8988T (cell line): Measurements from ENCODE around the gene LRP1B.
"Not testable (repeated sequence)": the region's sequence is repeated elsewhere in the genome, so short reads cannot be mapped to it uniquely, and the experiment has no call there.

Source experiments
- DNase-seq: peaks from one replicate; pipeline ENCODE4 v3.0.0; 2011

Gene LRP1B

DNA sequence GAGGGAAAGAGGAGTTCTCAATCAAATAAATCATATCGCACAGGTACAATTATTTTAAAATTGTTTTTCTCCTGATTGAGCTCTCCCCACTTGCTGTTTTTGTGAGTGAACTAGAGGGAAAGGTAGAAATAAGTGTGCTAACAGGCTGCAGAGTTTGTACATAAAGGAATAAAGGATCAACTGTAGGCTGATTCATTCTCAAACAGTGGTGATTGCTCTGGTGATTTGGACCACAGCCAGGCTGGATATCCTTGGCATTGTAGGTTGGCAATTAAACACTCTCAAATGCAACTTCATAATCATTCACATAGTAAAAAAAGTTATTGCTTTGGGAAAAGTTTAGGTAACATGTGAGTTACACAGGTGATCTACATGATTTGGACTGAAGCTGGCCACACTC lies 29.8 kb downstream of the LRP1B start:
- DNase-seq: no peak

GRCh38 chr2:142100139-142100873 lies 30.5 kb downstream of the LRP1B start:
- DNase-seq: no peak

- DNase-seq: no peak
Measured at GRCh38 chr2:142097711-142098110, 33.1 kb downstream of the LRP1B start.

GRCh38 chr2:142095647-142096046 lies 35.2 kb downstream of the LRP1B start:
- no peak for DNase-seq

GRCh38 chr2:142094233-142094632 lies 36.6 kb downstream of the LRP1B start:
- DNase-seq: no peak

DNA sequence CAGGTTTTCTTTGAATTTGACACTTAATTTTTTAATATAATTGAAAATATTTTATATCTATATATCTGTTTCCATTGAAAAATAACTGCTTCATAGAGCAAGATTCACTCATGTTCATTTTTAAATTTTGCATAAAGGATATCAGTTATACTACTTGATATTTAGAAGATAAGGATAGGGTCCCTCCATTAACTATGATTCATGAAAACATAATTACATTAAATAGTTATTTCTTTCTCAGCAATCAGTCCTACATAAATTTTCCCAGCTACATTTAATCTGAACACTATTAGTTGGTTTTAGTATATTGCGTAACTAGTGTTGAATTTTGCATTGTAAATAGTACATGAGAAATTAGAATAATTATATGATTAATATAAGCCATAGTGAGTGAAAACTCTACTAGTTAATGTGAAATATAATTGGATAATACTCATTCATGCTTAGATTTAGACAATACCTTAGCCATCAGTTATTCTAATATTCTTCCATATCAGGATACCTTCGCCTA lies 42.7 kb downstream of the LRP1B start:
- no peak for DNase-seq

DNA sequence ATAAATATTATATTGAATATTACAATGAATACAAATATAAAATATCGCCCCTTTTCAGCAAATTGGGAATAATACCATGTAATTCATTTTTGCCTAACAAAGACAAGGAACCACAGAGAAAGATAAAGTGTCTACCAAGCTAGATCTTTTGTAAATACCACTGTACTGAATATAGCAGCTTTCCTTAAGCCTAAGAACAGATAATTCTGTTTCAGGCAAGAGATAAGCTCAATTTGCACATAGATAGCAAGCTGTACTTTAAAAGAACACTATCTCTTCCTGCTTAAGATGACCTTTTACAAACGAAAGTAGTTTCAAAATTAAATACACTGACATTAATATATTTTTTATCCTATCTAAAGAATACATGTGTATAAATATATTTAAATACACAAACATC lies 43.2 kb downstream of the LRP1B start:
- not testable (repeated sequence) for DNase-seq

DNA sequence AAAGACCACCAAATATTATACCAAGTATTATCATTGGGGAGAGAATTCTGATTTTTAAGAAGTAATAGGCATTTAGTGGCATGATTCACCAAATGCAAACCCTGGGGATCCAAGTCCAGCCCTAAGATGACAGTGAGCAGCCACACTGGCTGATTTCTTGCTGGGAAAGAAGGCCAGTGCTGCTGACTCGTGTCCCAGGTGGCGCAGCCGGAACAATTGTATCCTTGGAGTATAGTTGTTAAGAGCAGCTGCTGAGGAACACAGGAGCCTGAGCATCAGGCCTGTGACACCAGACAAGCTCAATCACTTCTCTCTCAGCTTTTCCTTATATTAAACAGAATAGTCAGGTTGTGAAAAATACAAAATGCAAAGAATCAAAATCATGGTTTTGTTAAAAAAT lies 48.4 kb downstream of the LRP1B start:
- no peak for DNase-seq

- DNase-seq: no peak
Measured at GRCh38 chr2:142076317-142076716, 54.5 kb downstream of the LRP1B start.

DNA sequence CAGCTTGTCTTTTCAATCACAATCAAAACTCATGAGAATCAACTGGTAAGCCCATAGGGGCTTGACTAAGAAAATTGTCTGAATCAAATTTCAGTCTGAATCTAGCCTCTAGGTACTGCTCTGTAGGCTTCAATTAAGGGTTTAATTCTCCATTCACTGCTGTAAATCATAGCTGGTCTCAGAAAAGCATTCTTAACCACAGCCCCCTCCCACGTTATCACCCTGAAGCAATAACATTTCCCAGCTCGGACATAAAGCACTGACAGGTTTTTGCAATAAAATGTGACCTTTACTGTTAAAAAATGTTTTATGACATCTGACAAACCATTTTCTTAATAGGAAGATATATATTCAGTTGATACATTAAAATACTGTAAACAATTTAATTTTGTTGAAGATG lies 55.0 kb downstream of the LRP1B start:
- DNase-seq: no peak

GRCh38 chr2:142069251-142069888 lies 61.4 kb downstream of the LRP1B start:
- DNase-seq: no peak

DNA sequence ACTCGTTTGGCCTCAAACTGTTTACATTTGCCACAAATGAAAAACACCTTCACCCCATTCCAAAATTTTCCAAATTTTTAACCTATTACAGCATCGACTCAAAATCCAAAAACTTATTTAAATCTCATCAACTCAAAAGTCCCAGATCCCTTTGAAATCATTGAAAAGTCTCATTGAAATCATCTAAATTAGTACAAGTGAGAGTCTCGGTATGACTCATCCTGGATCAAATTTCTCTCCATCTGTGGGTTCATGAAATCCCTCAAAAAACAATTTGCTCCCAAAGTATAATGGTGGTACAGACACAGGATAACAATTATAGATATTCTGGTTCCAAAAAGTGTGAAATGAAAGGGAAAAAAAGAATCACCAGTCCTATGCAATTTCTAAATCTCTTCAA lies 65.1 kb downstream of the LRP1B start:
- no peak for DNase-seq

- no peak for DNase-seq
Measured at GRCh38 chr2:142065156-142065555, 65.7 kb downstream of the LRP1B start.

- no peak for DNase-seq
Measured at GRCh38 chr2:142061733-142062132, 69.1 kb downstream of the LRP1B start.

DNA sequence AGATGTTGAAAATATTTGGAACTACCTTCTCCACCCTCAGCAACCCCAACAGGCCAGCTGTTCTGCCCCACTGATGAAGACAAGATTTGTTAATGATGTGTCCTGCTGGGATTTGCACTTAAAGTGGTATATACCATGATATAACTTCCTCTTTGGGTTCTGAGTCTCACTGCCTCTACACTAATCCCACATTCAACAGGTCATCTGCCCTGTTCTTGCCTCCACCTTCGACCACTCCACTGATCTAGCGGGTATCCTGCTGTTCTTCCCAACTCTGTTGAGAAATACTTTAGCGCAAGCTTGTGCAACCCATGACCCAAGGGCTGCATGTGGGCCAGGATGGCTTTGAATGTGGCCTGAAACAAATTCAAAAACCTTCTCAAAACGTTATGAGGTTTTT lies 72.7 kb downstream of the LRP1B start:
- no peak for DNase-seq

DNA sequence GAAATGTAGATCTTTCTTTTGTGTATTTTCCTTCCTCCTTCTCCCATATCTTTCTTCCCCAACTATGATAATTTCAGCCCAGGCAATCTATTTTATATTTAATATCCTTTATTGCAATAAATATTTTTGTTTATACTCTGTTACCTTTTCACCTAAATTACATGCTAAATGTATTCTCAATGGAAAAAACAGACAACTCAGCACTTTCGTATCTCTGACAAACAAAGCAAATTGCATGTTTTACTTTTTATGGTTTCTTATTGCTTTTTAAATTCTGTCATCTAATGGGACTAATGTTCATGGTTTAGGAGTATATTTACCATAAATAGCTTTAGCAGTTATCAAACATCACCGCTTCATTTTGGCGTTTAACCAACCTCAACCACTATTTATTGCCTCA lies 74.0 kb downstream of the LRP1B start:
- DNase-seq: no peak

DNA sequence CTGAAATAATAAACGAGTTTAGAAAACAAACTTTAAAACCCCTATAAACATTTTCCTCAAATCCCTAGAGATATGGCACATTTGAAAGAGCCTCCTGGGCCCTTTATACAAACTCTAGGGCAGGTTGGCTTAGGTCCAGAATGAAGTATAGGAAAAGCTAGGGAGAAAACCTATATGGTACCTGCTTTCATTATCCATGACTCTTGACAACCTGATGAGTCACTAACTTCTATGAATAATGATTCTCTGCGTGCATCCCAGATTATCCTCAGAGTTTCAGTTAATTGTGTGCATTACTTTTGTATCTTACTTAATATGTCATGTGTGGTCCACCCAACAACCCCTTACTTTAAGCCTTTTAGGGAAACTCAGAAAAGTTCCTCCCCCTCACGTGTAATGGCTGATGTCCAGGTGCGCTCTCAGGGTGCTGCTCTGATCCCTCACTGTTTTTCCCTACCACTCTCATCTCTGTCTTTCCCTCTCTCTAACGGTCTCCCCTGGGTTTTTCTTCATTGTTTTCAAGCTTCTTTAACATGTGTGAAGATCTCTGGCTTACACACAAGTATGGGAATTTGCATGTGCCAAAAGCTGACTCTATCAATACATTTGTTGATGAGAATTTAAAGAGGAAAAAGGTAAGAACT lies 78.5 kb downstream of the LRP1B start:
- DNase-seq: no peak

DNA sequence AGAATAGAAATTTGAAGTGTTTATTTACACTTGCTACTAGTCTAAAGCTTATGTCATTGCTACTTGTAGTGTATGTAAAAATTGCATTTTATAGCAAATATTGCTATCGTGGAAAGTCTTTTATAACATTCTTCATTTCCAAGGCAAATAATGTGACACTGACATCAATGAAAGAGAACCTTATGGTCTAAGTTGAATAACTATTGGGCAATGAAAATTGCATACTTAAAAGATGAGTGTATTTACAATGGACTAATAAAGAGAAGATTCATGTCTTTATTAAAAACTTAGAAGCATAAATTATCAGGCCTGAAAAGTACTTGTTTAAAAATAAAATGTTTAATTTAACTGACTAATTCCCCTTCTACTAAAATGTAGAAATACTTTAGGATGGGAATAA lies 82.2 kb downstream of the LRP1B start:
- no peak for DNase-seq

GRCh38 chr2:142045641-142046040 lies 85.2 kb downstream of the LRP1B start:
- DNase-seq: no peak

- DNase-seq: no peak
Measured at GRCh38 chr2:142044197-142044596, 86.6 kb downstream of the LRP1B start.

GRCh38 chr2:142042536-142043199 lies 88.1 kb downstream of the LRP1B start:
- DNase-seq: no peak

DNA sequence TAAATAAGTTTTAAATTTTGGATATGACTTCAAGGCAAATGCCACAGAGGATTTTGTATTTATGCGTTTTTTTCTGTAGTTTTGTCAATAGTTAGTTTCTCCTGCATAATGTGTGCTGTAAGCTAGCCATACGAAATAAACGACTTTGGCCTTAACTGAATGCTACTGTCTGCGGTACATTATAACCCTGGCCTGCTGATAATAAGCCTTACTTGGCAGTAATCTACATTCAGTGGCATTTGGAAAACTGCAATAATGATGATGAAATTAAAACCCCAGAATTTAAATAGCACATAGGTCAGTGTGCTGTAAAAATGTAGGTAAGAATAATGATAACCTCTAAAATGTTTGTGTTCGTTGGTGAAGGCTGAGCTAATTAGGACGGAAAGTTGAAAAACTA lies 88.8 kb downstream of the LRP1B start:
- no peak for DNase-seq

GRCh38 chr2:142041105-142041504 lies 89.7 kb downstream of the LRP1B start:
- no peak for DNase-seq

DNA sequence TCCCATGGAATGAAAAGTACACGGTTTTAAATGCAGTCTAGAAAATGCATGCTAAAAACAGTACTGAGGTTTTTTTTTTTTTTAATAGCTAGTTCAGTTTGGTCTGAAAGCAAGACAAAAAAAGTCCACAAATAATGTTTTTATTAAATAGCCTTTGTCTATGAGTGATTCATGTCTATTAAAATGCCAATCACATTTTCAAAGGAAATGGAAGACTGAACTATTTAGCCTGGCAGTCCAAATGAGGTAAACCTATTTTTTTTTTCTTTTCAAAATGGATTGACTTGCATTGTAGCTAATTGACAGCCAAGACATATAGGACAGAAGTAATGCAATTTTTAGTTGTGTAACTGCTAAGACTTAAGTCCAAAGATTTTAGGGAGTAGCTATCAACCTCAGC lies 90.3 kb downstream of the LRP1B start:
- no peak for DNase-seq
